GM23248 (cell line): Measurements from ENCODE around the gene AMBN. TPM values are rescaled to one million over a fixed set of nuclear protein-coding genes. Genes with fewer than 3 reads are reported as not detected.

Experiments used
- DNase-seq: peaks from one replicate; pipeline ENCODE4 v3.0.0-alpha.2; 2015
- H2AFZ ChIP-seq: fragments of 200-600 bp; sonication (generic); 2 replicates; pipeline ENCODE4 v1.6.1; 2016; ENCODE audit warnings: antibody characterized with exemption
- H3F3A ChIP-seq: fragments of 200-600 bp; sonication (generic); 2 replicates; pipeline ENCODE4 v1.6.1; 2016; ENCODE audit warnings: mild to moderate bottlenecking, antibody characterized with exemption, mixed run types; ENCODE audit not compliant: insufficient read depth
- H3K27ac ChIP-seq: fragments of 200-600 bp; sonication (generic); 2 replicates; pipeline ENCODE4 v1.5.1; 2016; ENCODE audit warnings: mild to moderate bottlenecking
- H3K27me3 ChIP-seq: fragments of 200-600 bp; sonication (generic); replicated peaks from 2 replicates; pipeline ENCODE4 v1.6.1; 2016; ENCODE audit warnings: mild to moderate bottlenecking; ENCODE audit not compliant: insufficient read depth
- H3K36me3 ChIP-seq: fragments of 200-600 bp; sonication (generic); 2 replicates; pipeline ENCODE4 v1.6.1; 2016; ENCODE audit warnings: low read depth, mild to moderate bottlenecking
- H3K4me1 ChIP-seq: fragments of 200-600 bp; sonication (generic); 2 replicates; pipeline ENCODE4 v1.6.1; 2016; ENCODE audit warnings: mild to moderate bottlenecking; ENCODE audit not compliant: insufficient read depth
- H3K4me2 ChIP-seq: fragments of 200-600 bp; sonication (generic); one replicate; pipeline ENCODE4 v1.6.1; 2016; ENCODE audit warnings: mild to moderate bottlenecking; ENCODE audit not compliant: unreplicated experiment
- H3K4me3 ChIP-seq: fragments of 200-600 bp; sonication (generic); 2 replicates; pipeline ENCODE4 v1.5.1; 2016; ENCODE audit warnings: mild to moderate bottlenecking
- H3K79me2 ChIP-seq: fragments of 200-600 bp; sonication (generic); 2 replicates; pipeline ENCODE4 v1.6.1; 2016; ENCODE audit warnings: mild to moderate bottlenecking; ENCODE audit not compliant: insufficient read depth
- H3K9ac ChIP-seq: fragments of 200-600 bp; sonication (generic); 2 replicates; pipeline ENCODE4 v1.6.1; 2016; ENCODE audit warnings: mild to moderate bottlenecking
- H3K9me2 ChIP-seq: fragments of 200-600 bp; sonication (generic); 2 replicates; pipeline ENCODE4 v1.6.1; 2016; ENCODE audit warnings: mixed run types, mild to moderate bottlenecking, moderate library complexity; ENCODE audit not compliant: insufficient read depth
- H3K9me3 ChIP-seq: fragments of 200-600 bp; sonication (generic); one replicate; pipeline ENCODE4 v1.6.1; 2017; ENCODE audit warnings: low read depth
- H4K20me1 ChIP-seq: fragments of 200-600 bp; sonication (generic); 2 replicates; pipeline ENCODE4 v1.6.0; 2016; ENCODE audit not compliant: insufficient read depth
- EZH2 ChIP-seq: fragments of 200-600 bp; sonication (generic); IDR thresholded peaks from 2 replicates; pipeline ENCODE4 v1.6.1; 2018; ENCODE audit warnings: antibody characterized with exemption, mild to moderate bottlenecking; ENCODE audit not compliant: insufficient read depth, poor library complexity, severe bottlenecking
- EZH2phosphoT487 ChIP-seq: fragments of 200-600 bp; sonication (generic); IDR thresholded peaks from 2 replicates; pipeline ENCODE4 v1.6.1; 2018; ENCODE audit warnings: antibody characterized with exemption, moderate library complexity, mild to moderate bottlenecking, low read depth; ENCODE audit not compliant: insufficient read depth
- WGBS, 2 experiments: methylation state at CpG; one replicate each; pipeline ENCODE4 v1.1.6; 2015 to 2017; ENCODE audit warnings: low lambda C conversion rate in 2 of 2, low coverage in 1 of 2; ENCODE audit errors: missing lambda C conversion rate in 2 of 2; 5-methylcytosine and 5-hydroxymethylcytosine counted together
- in situ Hi-C: fragments of 300-500 bp; cut with MboI; formaldehyde crosslinking; loops from 2 replicates; pipeline ENCODE4 v1.15.0; 2020
- polyA plus RNA-seq: library from polyadenylated mRNA; unstranded; fragments of >200 nt; fragmentation: Nextera tagmentation; extraction: Ambion mirVana; gene quantifications from 2 replicates; pipeline ENCODE4 v1.2.1, GENCODE V29; 2016
- total RNA-seq: library from RNA; depleted of rRNA; stranded (reverse); fragments of >200 nt; shearing (Covaris generic); gene quantifications from 2 replicates; pipeline ENCODE4 v1.2.3, GENCODE V29; 2014; rRNA removed

AMBN gene, protein sequence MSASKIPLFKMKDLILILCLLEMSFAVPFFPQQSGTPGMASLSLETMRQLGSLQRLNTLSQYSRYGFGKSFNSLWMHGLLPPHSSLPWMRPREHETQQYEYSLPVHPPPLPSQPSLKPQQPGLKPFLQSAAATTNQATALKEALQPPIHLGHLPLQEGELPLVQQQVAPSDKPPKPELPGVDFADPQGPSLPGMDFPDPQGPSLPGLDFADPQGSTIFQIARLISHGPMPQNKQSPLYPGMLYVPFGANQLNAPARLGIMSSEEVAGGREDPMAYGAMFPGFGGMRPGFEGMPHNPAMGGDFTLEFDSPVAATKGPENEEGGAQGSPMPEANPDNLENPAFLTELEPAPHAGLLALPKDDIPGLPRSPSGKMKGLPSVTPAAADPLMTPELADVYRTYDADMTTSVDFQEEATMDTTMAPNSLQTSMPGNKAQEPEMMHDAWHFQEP
- total RNA-seq: not detected in 2 replicates
- not detected in 2 replicates for polyA plus RNA-seq

- DNase-seq: no peak
- Histone ChIP-seq H3F3A (no peaks in the 10 kb centered on the region), H3K27me3 (no peaks in the 10 kb centered on the region), H3K9me3 (no peaks in the 10 kb centered on the region), H3K4me3 (no peak within 1 kb of the TSS), H3K9me2 (no peaks in the 10 kb centered on the region), H4K20me1 (no peaks in the 10 kb centered on the region), H3K27ac (no peak within 1 kb of the TSS), H3K79me2 (no peaks in the 10 kb centered on the region), H3K4me2 (no peak within 1 kb of the TSS), H3K36me3 (no peaks in the 10 kb centered on the region), H3K9ac (no peak within 1 kb of the TSS), H3K4me1 (no peaks in the 10 kb centered on the region), H2AFZ (no peak within 1 kb of the TSS)
- TF ChIP-seq EZH2phosphoT487 (no peak), EZH2 (no peak)
- 19 to 22% methylated on average over 5 of the region's 5 CpGs for WGBS, 2 experiments
- in situ Hi-C loops: no loop called here
Observed at GRCh38 chr4:70591955-70592582, at the start of gene AMBN. TSS of gene AMBN (plus strand) at chr4:70592256. CDS start at chr4:70592359, 103 bp downstream.

- Histone ChIP-seq H3K9ac (no peak overlapping the region), H3K79me2 (no peaks in the 10 kb centered on the region), H3K4me2 (no peak overlapping the region), H3K4me3 (no peak overlapping the region), H3K27ac (no peak overlapping the region), H4K20me1 (no peaks in the 10 kb centered on the region), H3K4me1 (no peaks in the 10 kb centered on the region), H3K27me3 (no peaks in the 10 kb centered on the region; the same call in 1 of the 2 replicates), H3F3A (no peaks in the 10 kb centered on the region), H3K36me3 (no peaks in the 10 kb centered on the region), H3K9me2 (no peaks in the 10 kb centered on the region), H3K9me3 (no peaks in the 10 kb centered on the region), H2AFZ (no peak overlapping the region)
- in situ Hi-C loops: no loop called here
- DNase-seq: peak; percentile 46
- TF ChIP-seq EZH2 (no peak), EZH2phosphoT487 (no peak)
Observed at GRCh38 chr4:70544279-70544868, 47.7 kb upstream of the AMBN start.

DNA sequence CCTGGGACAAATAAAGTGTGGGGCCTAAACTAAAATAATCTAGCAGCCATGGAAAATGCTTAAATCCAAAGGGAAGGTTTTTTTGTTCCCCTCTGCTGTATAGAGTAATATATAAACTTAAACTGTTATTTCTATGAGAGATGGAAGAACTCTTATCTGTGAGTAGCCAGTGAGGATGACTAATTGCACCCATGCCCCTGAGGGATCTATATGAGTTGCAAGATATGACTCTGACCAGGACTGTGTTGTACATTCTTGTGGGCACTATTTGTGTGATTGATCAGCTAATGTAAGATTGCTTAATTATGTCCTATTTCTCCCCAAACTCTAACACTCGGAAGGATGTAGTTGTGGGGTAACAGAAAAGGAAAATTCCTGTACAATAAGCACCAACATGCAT is 35.2 kb upstream of the AMBN start:
- 0% methylated on average over 1 of the region's 1 CpG for WGBS, 2 experiments
- in situ Hi-C loops: no loop called here
- no peaks in the 10 kb centered on the region for H3F3A ChIP-seq

GRCh38 chr4:70559211-70559830 is 32.7 kb upstream of the AMBN start:
- in situ Hi-C loops: no loop called here
- no peak overlapping the region for H3K4me2 ChIP-seq
- peak; percentile 60 for DNase-seq
- H3K4me3 ChIP-seq: no peak overlapping the region
- H3K27ac ChIP-seq: no peak overlapping the region
- no peaks in the 10 kb centered on the region for H3K9me3 ChIP-seq
- no peaks in the 10 kb centered on the region for H3K79me2 ChIP-seq
- H4K20me1 ChIP-seq: no peaks in the 10 kb centered on the region
- no peaks in the 10 kb centered on the region; the same call in 1 of the 2 replicates for H3K4me1 ChIP-seq
- no peaks in the 10 kb centered on the region for H3F3A ChIP-seq
- TF ChIP-seq EZH2phosphoT487 (no peak), EZH2 (no peak)
- no peak overlapping the region for H3K9ac ChIP-seq
- H3K36me3 ChIP-seq: no peaks in the 10 kb centered on the region
- no peaks in the 10 kb centered on the region for H3K9me2 ChIP-seq
- peak overlapping the region; percentile 61 for H2AFZ ChIP-seq
- 5 to 8% methylated on average over 2 of the region's 2 CpGs for WGBS, 2 experiments
- H3K27me3 ChIP-seq: no peaks in the 10 kb centered on the region; the same call in 1 of the 2 replicates

More for the DNA sequence above, 35.2 kb upstream of the AMBN start:
- Histone ChIP-seq H3K27me3 (no peaks in the 10 kb centered on the region; the same call in 1 of the 2 replicates), H3K79me2 (no peaks in the 10 kb centered on the region), H3K36me3 (no peaks in the 10 kb centered on the region), H4K20me1 (no peaks in the 10 kb centered on the region), H2AFZ (no peak overlapping the region), H3K9me3 (no peaks in the 10 kb centered on the region), H3K9me2 (no peaks in the 10 kb centered on the region), H3K4me3 (no peak overlapping the region), H3K4me1 (no peaks in the 10 kb centered on the region; the same call in 1 of the 2 replicates), H3K4me2 (no peak overlapping the region), H3K9ac (no peak overlapping the region), H3K27ac (no peak overlapping the region)
- peak; percentile 5 for DNase-seq
- TF ChIP-seq EZH2phosphoT487 (no peak), EZH2 (no peak)
